ENCODE results near the gene MCM9.

Gene MCM9

GRCh38 chr6:118899948-118900347, 35.0 kb downstream of the MCM9 start:
- no peaks in the 10 kb centered on the region for H3K27me3 ChIP-seq (ENCODE audit: control insufficient read depth, insufficient read depth, low read length)
- H3K4me1 ChIP-seq (ENCODE audit: control insufficient read depth, insufficient read depth, low read length): peaks cover 9% of the 10 kb centered on the region
- no peak overlapping the region for H3K4me3 ChIP-seq (ENCODE audit: low read length)
- H3K36me3 ChIP-seq (ENCODE audit: control insufficient read depth, insufficient read depth, low read length): no peaks in the 10 kb centered on the region
- no peaks in the 10 kb centered on the region for H3K9me3 ChIP-seq (ENCODE audit: control insufficient read depth, low read length)
- H3K9ac ChIP-seq (ENCODE audit: low read length): no peak overlapping the region

DNA sequence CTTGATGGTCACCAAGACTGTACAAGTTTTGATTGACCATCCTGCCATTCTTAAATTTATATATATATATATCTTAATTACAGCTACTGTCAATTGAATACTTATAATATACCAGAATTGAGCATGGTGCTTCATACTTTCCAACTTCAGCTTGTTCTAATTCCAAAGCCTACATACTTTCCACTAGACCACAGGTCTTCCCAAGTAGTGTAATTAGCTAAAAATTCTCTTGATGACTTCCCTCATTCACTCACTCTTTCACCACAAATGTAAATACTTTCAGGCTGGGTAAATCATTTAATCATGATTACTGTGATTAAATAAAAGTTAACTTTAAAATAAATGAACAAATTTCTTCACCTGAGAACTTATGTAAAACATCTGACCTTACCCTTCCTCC, 37.6 kb downstream of the MCM9 start:
- Histone ChIP-seq H3K4me3 (ENCODE audit: low read length) (no peak overlapping the region), H3K9ac (ENCODE audit: low read length) (no peak overlapping the region), H3K27me3 (ENCODE audit: control insufficient read depth, insufficient read depth, low read length) (no peaks in the 10 kb centered on the region), H3K36me3 (ENCODE audit: control insufficient read depth, insufficient read depth, low read length) (no peaks in the 10 kb centered on the region), H3K4me1 (ENCODE audit: control insufficient read depth, insufficient read depth, low read length) (peaks cover 9% of the 10 kb centered on the region), H3K9me3 (ENCODE audit: control insufficient read depth, low read length) (no peaks in the 10 kb centered on the region)

DNA sequence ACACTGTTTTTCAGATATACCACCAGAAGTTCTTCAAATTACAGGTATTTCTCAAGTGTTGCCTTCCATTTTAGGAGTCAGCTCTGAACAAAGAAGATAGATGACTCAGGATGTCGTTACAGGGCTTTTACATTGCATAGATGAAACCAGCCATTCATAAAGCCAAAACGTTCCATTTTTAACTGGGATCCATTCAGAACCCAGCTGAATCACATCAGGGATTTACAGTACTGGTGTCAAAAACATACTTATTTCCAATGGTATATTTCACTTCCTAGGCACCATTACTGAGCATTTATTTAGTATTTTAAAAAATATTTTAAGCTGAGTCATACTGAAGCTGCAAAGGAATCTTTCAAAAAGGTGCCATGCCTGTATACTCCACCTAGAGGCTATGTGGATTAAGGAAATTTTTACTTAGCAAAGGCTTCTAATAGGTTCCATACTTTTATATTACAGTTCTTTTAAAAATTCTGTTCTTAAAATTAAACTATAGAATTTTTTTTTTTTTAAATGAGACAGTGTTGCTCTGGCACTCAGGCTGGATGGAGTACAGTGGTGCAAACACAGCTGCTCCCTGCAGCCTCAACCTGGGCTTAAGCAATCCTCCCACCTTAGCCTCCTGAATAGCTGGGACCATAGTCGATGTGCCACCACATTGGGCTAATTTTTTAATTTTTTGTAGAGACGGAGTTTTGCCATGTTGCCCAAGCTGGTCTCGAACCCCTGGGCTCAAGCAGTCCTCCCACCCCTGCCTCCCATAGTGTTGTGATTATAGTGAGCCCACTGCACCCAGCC, 38.4 kb downstream of the MCM9 start:
- Histone ChIP-seq H3K4me3 (ENCODE audit: low read length) (no peak overlapping the region), H3K36me3 (ENCODE audit: control insufficient read depth, insufficient read depth, low read length) (no peaks in the 10 kb centered on the region), H3K9ac (ENCODE audit: low read length) (no peak overlapping the region), H3K4me1 (ENCODE audit: control insufficient read depth, insufficient read depth, low read length) (peaks cover 14% of the 10 kb centered on the region), H3K9me3 (ENCODE audit: control insufficient read depth, low read length) (no peaks in the 10 kb centered on the region), H3K27me3 (ENCODE audit: control insufficient read depth, insufficient read depth, low read length) (no peaks in the 10 kb centered on the region)

DNA sequence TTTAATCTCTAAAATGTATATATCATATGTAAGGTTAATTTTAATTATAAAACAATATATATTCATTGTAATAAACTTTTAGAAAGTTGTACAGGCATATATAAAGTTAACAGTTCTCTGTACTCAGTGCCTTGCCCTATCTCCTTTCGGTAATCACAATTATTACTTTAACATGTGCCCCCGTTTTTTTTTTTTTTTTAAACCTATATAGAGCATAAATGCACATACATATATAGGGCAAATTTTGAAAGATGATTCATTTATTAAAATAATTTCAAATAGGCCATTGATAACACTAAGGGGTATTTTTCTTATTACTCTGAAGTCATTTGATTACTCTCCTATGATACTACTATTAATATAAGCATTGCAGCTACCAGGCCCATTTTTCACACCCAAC, 39.1 kb downstream of the MCM9 start:
- Histone ChIP-seq H3K9me3 (ENCODE audit: control insufficient read depth, low read length) (no peaks in the 10 kb centered on the region), H3K36me3 (ENCODE audit: control insufficient read depth, insufficient read depth, low read length) (no peaks in the 10 kb centered on the region), H3K4me3 (ENCODE audit: low read length) (no peak overlapping the region), H3K4me1 (ENCODE audit: control insufficient read depth, insufficient read depth, low read length) (peaks cover 14% of the 10 kb centered on the region), H3K9ac (ENCODE audit: low read length) (no peak overlapping the region), H3K27me3 (ENCODE audit: control insufficient read depth, insufficient read depth, low read length) (no peaks in the 10 kb centered on the region)

DNA sequence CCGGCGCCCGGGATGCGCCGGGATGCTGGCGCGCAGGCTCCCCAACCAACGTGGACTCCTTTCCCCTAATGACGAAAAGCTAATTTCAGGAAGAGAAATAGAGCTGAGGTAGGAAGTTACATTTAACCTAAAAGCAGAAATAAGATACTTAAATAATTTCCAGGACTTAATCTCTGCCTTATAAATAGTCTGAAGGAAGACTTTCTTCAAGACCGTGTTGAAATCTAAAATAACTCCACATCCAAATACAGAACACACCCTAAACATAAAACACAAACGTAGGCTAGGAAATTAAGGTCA, 39.7 kb downstream of the MCM9 start:
- H3K4me3 ChIP-seq (ENCODE audit: low read length): peak overlapping the region; percentile 76
- H3K36me3 ChIP-seq (ENCODE audit: control insufficient read depth, insufficient read depth, low read length): no peaks in the 10 kb centered on the region
- H3K4me1 ChIP-seq (ENCODE audit: control insufficient read depth, insufficient read depth, low read length): peaks cover 10% of the 10 kb centered on the region
- H3K9ac ChIP-seq (ENCODE audit: low read length): peak overlapping the region; percentile 85
- H3K9me3 ChIP-seq (ENCODE audit: control insufficient read depth, low read length): no peaks in the 10 kb centered on the region
- no peaks in the 10 kb centered on the region for H3K27me3 ChIP-seq (ENCODE audit: control insufficient read depth, insufficient read depth, low read length)

DNA sequence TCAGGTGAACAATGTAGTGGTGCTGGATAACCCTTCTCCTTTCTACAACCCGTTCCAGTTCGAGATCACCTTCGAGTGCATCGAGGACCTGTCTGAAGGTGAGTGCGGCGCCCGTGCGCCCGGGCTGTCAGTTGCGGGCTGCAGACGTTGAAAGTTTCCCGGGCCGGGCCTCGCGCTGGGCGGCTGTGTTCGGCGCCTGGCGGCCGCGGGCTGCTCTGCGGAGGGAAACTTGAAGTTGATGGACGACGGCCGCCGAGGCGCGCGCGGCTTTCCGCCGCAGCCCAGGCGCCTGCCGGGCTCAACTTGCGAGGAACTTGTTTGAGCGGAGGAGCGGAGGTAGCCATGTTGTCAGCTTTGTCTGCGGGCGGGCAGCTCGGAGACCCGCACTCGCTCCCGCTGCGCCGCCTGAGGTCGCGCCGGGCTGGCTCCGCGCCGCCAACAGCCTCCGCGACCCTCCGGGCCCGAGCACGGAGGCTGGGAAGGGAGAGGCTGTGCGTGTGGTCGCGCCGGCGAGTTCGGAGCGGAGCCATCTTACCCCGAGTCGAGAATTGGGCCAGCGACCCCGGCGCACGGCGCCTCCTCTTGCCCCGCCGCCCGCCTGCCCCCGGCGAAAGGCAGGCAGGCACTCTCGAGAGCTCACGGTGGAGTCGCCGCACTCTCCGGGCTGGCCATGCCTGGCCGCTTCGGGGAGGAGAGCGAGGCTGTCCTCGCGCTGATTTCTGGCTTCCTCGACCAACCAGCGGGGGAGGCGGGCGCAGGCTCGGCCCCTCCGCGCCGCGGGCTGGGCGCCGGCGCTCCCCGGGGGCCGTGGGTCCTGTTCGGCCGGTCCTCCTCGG, 40.3 kb downstream of the MCM9 start:
- Histone ChIP-seq H3K4me3 (ENCODE audit: low read length) (peak overlapping the region; percentile 76), H3K27me3 (ENCODE audit: control insufficient read depth, insufficient read depth, low read length) (no peaks in the 10 kb centered on the region), H3K9ac (ENCODE audit: low read length) (peak overlapping the region; percentile 85), H3K36me3 (ENCODE audit: control insufficient read depth, insufficient read depth, low read length) (no peaks in the 10 kb centered on the region), H3K9me3 (ENCODE audit: control insufficient read depth, low read length) (no peaks in the 10 kb centered on the region), H3K4me1 (ENCODE audit: control insufficient read depth, insufficient read depth, low read length) (peaks cover 10% of the 10 kb centered on the region)

GRCh38 chr6:118893807-118894424, 41.0 kb downstream of the MCM9 start, which contains the start of gene ASF1A:
Gene ASF1A (plus strand): TSS chr6:118894152. CDS start chr6:118894414, 262 bp downstream.
- Histone ChIP-seq H3K9ac (ENCODE audit: low read length) (peak within 1 kb of the TSS; percentile 85), H3K36me3 (ENCODE audit: control insufficient read depth, insufficient read depth, low read length) (no peaks in the 10 kb centered on the region), H3K9me3 (ENCODE audit: control insufficient read depth, low read length) (no peaks in the 10 kb centered on the region), H3K4me3 (ENCODE audit: low read length) (peak within 1 kb of the TSS; percentile 76), H3K4me1 (ENCODE audit: control insufficient read depth, insufficient read depth, low read length) (peaks cover 10% of the 10 kb centered on the region), H3K27me3 (ENCODE audit: control insufficient read depth, insufficient read depth, low read length) (no peaks in the 10 kb centered on the region)

- H3K9me3 ChIP-seq (ENCODE audit: control insufficient read depth, low read length): no peaks in the 10 kb centered on the region
- H3K4me1 ChIP-seq (ENCODE audit: control insufficient read depth, insufficient read depth, low read length): peaks cover 10% of the 10 kb centered on the region
- H3K9ac ChIP-seq (ENCODE audit: low read length): peak overlapping the region; percentile 77
- H3K4me3 ChIP-seq (ENCODE audit: low read length): peak overlapping the region; percentile 17
- no peaks in the 10 kb centered on the region for H3K27me3 ChIP-seq (ENCODE audit: control insufficient read depth, insufficient read depth, low read length)
- no peaks in the 10 kb centered on the region for H3K36me3 ChIP-seq (ENCODE audit: control insufficient read depth, insufficient read depth, low read length)
Observed at GRCh38 chr6:118893064-118893806, 41.7 kb downstream of the MCM9 start.

DNA sequence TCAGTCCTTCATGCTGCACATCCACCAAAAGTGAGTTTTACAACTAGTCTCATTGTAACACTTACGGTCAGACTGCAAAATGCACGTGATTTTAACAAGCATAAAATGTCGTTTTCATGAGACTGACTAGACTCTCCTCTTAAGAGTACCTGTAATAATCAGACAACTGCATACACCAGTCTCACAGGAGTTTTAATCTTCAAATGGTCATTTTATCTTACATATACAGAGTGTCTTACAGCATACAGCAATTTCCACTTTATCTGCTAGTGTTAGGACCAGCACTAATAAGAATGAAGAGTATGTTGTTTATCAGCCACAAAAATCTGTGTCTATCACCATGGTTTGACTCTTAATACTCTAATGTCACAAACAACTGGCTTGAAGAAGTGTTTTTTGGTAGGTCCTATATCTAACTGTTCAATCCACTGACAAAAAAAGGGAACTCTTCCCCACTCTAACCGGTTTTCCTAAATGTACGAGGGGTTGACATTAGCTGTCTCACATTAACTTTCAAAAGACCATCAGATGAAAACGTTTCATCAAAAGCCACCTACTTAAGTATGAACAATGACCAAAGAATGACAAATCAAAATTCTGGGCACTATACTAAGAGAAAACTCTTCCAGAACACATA, 42.5 kb downstream of the MCM9 start:
- no peak overlapping the region for H3K4me3 ChIP-seq (ENCODE audit: low read length)

DNA sequence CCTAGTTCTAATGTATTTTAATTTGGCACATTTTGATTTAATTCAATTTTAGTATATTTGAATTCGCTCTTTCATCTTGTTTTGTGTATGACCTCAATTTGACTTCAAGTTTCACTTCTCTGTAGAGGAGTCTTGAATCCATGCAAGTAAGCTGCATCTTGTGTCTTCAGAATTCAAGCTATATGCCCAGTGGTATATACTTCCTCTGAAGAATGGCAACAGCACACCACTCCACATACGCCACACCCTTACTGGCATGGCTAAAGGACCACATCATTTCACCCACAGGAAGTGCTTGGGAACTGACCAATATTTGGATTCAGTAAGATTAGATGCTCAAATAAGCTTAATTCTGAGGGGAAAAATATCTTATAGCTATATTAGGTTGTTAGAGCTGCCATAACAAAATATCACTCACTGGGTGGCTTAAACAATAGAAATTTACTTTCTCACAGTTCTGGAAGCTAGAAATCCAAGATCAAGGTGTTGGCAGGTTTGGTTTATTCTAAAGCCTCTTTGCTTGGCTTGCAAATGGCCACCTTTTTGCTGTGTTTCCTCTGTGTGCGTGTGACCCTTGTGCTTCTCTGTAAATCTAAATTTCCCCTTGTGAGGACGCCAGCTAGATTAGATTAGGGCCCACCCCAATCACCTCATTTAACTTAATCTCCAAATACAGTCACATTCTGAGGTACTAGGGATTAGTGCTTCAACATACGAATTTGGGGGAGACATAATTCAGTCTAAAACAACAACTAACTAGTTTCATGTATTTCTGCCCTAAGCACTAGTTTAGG, 43.8 kb downstream of the MCM9 start:
- Histone ChIP-seq H3K27me3 (ENCODE audit: control insufficient read depth, insufficient read depth, low read length) (no peaks in the 10 kb centered on the region), H3K4me3 (ENCODE audit: low read length) (no peak overlapping the region), H3K9me3 (ENCODE audit: control insufficient read depth, low read length) (no peaks in the 10 kb centered on the region), H3K9ac (ENCODE audit: low read length) (no peak overlapping the region), H3K36me3 (ENCODE audit: control insufficient read depth, insufficient read depth, low read length) (no peaks in the 10 kb centered on the region), H3K4me1 (ENCODE audit: control insufficient read depth, insufficient read depth, low read length) (peaks cover 9% of the 10 kb centered on the region)

More for the DNA sequence above, 42.5 kb downstream of the MCM9 start:
- no peaks in the 10 kb centered on the region for H3K36me3 ChIP-seq (ENCODE audit: control insufficient read depth, insufficient read depth, low read length)
- peak overlapping the region; percentile 77 for H3K9ac ChIP-seq (ENCODE audit: low read length)
- no peaks in the 10 kb centered on the region for H3K9me3 ChIP-seq (ENCODE audit: control insufficient read depth, low read length)
- H3K4me1 ChIP-seq (ENCODE audit: control insufficient read depth, insufficient read depth, low read length): peaks cover 10% of the 10 kb centered on the region
- H3K27me3 ChIP-seq (ENCODE audit: control insufficient read depth, insufficient read depth, low read length): no peaks in the 10 kb centered on the region

DNA sequence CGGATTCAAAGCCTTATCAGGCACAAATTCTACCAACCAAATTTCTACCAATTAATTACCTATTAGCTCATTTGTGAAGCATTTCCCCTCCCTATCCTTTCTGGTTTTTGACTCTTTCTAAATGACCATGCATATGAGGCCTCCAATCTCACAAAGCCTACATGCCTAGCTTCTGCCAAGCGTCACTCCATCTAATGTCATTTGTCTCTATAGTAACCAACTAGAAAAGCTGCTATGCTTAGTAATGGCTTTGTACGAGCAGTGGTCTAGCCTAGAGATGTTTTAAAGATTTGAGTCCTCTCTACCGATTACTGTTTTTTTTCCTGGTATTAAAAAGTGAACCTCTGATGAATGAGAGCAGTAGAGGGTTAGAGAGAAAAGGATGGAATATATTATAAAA, 45.8 kb downstream of the MCM9 start:
- Histone ChIP-seq H3K27me3 (ENCODE audit: control insufficient read depth, insufficient read depth, low read length) (no peaks in the 10 kb centered on the region), H3K36me3 (ENCODE audit: control insufficient read depth, insufficient read depth, low read length) (no peaks in the 10 kb centered on the region), H3K9ac (ENCODE audit: low read length) (no peak overlapping the region), H3K9me3 (ENCODE audit: control insufficient read depth, low read length) (no peaks in the 10 kb centered on the region), H3K4me3 (ENCODE audit: low read length) (no peak overlapping the region), H3K4me1 (ENCODE audit: control insufficient read depth, insufficient read depth, low read length) (peaks cover 5% of the 10 kb centered on the region)

All from mucosa of stomach (tissue), 1 donor.